GM21786 (cell line): Measurements from ENCODE around the gene METTL27.
"Not testable (repeated sequence)": the region's sequence is repeated elsewhere in the genome, so short reads cannot be mapped to it uniquely, and the experiment has no call there.

Source experiments
- ATAC-seq: cut with Tn5 transposase; IDR thresholded peaks from one replicate; pipeline ENCODE4 v1.9.1; 2021; ENCODE audit not compliant: unreplicated experiment

METTL27 gene

GRCh38 chr7:73839290-73839689 lies 3.0 kb downstream of the METTL27 start:
- no peak for ATAC-seq

GRCh38 chr7:73838642-73839041 lies 3.7 kb downstream of the METTL27 start:
- ATAC-seq = no peak

DNA sequence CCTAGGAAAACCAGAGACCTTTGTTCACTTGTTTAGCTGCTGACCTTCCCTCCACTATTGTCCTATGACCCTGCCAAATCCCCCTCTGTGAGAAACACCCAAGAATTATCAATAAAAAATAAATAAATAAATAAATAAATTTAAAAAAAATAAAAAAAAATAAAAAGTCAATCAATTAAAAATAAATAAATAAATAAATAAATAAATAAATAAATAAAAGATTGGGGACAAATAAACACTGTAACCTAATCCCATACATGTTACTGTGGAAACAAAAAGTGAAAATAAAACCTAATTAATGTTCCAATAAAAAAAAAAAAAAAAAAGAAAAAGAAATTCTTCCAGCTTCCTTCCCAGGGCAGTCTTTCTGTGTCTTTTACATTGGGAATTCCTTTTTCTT lies 5.1 kb downstream of the METTL27 start:
- not testable (repeated sequence) for ATAC-seq

- ATAC-seq = no peak
These were observed 7.6 kb downstream of the METTL27 start for GRCh38 chr7:73834626-73835191.

DNA sequence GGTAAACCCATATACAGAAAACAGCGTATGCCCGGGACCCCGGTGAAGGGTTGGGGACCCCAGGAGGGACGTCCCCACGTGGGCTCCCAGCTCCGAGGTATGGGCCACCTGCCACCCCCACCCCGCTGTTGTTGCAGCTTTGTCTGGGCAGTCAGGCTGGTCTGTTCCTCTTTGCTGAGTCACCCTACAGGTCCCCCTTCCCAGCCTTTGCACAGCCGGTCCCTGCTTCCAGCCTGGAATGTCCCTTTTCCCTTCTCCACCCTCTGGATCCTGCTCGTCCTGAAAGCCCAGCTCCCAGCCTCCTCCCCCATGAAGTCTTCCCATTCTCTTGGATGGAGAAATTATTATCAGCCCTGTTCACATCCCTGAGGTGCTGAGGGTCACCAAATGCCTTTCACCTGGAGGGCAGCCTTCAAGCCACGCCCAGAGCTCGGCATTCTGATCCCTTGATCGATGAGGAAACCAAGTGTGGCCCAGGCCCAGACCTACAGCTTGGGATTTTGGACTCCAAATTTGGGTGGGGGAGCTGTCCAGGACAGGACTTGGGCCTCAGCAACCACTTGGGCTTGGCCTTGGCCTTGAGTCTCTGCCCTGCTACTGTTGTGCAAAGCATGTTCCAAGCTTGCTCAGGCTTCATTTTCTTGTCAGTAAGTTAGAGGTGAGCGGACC lies 8.9 kb downstream of the METTL27 start:
- ATAC-seq = no peak

DNA sequence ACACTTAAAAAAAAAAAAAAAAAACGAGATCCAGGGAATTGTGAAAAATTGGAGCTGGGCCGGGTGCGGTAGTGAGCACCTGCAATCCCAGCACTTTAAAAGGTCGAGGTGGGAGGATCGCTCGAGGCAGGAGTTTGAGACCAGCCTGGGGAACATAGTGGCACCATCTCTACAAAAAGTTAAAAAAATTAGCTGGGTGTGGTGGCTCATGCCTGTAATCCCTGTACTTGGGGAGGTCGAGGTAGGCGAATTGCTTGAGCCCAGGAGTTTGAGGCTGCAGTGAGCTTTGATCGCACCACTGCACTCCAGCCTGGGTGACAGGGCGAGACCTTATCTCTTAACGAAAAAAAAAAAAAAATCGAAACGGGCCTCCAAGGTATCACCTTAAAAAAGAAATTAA lies 9.5 kb downstream of the METTL27 start:
- no peak for ATAC-seq

DNA sequence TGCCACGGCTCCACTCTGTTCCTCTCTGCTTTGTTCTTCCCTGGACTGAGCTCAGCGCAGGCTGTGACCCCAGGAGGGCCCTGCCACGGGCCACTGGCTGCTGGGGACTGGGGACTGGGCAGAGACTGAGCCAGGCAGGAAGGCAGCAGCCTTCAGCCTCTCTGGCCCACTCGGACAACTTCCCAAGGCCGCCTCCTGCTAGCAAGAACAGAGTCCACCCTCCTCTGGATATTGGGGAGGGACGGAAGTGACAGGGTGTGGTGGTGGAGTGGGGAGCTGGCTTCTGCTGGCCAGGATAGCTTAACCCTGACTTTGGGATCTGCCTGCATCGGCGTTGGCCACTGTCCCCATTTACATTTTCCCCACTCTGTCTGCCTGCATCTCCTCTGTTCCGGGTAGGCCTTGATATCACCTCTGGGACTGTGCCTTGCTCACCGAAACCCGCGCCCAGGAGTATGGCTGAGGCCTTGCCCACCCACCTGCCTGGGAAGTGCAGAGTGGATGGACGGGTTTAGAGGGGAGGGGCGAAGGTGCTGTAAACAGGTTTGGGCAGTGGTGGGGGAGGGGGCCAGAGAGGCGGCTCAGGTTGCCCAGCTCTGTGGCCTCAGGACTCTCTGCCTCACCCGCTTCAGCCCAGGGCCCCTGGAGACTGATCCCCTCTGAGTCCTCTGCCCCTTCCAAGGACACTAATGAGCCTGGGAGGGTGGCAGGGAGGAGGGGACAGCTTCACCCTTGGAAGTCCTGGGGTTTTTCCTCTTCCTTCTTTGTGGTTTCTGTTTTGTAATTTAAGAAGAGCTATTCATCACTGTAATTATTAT lies 10.3 kb downstream of the METTL27 start:
- no peak for ATAC-seq

GRCh38 chr7:73831584-73831833 lies 10.8 kb downstream of the METTL27 start:
- no peak for ATAC-seq

DNA sequence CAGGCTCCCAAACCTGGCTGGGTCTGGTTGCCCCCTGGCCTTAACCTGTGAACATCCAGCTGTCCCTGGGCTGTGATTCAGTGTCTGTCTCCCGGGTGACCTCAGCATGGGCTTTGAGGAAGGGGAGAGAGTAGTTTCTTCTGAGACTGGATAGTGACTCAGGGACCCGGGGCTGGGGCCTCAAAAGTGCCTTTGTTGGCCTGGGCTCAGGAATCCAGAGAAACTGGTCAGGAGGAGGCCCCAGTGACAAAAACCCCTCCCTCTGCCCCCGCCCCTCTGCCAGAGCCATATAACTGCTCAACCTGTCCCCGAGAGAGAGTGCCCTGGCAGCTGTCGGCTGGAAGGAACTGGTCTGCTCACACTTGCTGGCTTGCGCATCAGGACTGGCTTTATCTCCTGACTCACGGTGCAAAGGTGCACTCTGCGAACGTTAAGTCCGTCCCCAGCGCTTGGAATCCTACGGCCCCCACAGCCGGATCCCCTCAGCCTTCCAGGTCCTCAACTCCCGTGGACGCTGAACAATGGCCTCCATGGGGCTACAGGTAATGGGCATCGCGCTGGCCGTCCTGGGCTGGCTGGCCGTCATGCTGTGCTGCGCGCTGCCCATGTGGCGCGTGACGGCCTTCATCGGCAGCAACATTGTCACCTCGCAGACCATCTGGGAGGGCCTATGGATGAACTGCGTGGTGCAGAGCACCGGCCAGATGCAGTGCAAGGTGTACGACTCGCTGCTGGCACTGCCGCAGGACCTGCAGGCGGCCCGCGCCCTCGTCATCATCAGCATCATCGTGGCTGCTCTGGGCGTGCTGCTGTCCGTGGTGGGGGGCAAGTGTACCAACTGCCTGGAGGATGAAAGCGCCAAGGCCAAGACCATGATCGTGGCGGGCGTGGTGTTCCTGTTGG lies 11.4 kb downstream of the METTL27 start, which contains the start of gene CLDN4:
TSS of gene CLDN4 (plus strand) at position 316 of the 903 bp plus-strand sequence. CDS start at position 522, 206 bp downstream.
- ATAC-seq = no peak

DNA sequence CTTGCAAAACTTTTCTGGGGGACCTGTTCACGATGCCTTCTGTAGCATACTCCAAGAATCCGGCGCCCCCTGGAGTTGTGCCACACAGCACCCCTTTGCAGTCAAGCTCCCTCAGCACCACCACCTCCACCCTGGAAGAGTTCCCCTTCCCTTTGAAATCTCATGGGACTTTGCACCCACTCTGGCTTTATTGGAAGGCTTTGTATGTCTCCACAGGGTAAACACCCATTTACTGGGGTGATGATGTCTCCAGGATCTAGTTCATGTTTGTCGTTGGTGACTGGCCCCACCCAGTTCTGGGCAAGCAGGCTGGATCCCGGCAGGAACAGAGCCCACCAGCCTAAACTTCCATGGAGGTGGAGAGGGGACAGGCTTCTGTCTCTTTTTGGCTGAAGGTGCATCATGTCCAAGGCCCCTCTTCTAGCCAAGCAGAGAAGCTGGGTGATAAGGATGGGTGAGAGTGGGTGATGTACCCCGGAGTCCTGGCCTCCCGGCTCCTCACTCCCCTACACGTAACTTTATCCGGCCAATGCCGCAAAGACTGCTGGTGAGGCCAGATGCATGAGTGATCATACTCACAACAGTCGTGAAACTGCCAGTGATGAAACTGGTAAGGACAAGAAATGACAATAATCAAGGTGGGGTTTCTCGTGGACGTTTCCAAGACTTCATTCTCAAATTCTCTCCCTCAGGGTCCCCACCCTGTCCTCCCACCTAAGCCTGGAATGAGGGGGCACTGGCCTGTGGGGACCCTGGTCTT lies 12.2 kb downstream of the METTL27 start:
- no peak for ATAC-seq

- no peak for ATAC-seq
These were observed 12.8 kb downstream of the METTL27 start for GRCh38 chr7:73829505-73829904.

GRCh38 chr7:73828972-73829371 lies 13.3 kb downstream of the METTL27 start:
- ATAC-seq = no peak

DNA sequence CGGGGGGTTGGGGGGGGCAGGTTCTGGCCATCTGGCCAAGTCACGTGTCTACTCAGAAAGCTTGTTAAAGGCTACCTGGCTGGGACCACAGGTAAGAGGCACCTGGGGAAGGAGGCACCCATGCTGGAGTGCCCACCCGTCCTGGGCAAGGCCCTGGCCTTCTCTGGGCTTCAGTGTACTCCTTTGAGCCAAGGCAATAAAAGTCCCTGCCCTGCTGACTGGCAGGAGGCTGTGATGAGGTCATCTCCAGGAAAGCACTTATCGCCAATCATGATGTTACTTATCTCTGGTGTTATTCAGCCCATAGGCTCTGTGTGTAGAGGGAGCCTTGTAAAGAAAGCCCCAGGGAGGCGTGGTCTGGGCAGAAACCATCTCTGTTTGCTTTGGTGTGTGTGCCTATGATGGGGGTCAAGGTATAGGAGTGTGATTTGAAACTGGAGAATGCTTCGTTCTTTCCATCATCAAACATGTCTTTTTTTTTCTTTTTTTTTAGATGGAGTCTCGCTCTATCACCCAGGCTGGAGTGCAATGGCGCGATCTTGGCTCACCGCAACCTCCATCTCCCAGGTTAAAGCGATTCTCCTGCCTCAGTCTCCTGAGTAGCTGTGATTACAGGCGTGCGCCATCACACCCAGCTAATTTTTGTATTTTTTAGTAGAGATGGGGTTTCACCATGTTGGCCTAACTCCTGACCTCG lies 14.1 kb downstream of the METTL27 start:
- no peak for ATAC-seq

DNA sequence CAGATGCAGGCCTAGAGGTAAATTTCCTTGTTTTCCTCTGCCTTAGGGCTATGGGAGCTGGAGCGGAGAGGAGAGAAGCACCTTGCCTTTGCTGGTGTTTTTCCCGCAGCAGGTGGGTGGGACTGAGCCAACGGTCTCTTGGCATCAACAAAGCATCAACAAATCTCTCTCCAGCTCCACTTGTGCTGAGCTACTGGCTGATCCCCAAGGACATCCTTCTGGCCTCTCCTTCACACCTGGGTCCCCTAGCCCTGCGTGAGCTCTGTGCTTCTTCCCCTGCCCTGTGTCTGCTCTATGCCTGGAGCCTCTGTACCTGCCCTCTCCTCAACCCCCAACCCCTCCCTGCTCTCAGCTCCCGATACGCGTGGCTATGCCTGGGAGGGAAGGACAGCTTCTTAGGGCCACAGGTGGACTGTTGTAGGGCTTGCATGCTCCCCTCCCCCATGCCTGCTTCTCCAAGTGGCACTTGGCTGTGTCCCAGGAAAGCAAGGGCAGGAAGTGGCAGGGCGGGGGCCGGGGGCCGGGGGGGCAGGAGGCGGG lies 14.7 kb downstream of the METTL27 start:
- no peak for ATAC-seq

DNA sequence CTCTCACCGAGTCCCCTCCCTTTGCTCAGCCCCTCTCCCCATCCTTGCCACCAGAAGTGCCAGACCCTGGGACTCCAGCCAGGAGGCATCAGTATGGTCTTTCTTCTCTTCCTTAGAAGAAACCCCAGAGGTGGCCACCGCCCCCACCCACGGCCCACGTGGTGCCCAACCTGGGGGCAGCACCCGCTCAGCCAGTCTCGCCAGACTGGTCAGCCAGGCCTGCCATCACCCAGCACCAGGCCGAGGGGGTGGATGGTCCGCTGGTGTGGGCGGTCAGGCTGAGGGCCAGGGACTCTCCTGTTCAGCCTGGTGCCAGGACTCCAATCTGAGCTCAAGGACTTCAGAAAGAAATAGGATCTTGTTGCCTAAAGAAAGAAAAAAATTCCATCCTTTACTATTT lies 17.3 kb downstream of the METTL27 start:
- ATAC-seq = no peak

DNA sequence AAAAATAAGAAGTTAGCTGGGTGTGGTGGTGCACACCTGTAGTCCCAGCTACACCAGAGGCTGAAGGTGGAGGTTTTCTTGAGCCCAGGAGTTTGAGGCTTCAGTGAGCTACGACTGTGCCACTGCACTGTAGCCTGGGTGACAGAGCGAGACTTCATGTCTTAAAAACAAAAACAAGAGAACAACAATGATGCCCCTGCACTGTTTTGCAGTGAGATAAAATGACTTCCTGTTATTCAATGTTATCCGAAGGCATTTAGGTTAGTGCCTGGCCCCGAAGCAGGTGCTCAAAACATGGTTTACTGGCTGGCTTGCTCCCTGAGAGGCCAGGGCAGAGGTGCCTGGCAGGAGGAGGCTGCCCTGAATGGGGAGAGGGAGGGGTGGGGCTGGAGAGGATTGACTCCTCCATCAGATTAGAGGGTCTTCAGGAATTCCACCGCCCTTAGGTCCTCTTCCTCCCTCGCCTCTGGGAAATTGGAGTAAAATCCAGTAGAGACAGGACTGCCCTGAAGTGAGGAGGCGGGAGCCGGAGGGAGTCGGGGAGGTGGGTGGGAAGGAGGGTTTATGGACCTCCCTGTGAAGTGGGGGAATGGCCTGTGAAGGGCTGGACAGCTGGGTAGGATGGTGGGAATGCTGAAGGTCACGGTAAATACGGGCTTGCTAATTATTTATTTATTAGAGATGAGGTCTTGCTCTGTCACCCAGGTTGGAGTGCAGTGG lies 18.3 kb downstream of the METTL27 start:
- no peak for ATAC-seq

GRCh38 chr7:73823257-73823656 lies 19.1 kb downstream of the METTL27 start:
- ATAC-seq = no peak

- ATAC-seq = no peak
These were observed 19.8 kb downstream of the METTL27 start for GRCh38 chr7:73822319-73823173.
